Dendritic cell treated with granulocyte-macrophage colony-stimulating factor and Interleukin-4, amounts not matched to agents 40 ng/mL and 50 ng/mL, for 4 days (primary cell): ENCODE data around the gene FAM124B.

Experiments used
- H3K27ac Mint-ChIP-seq: one replicate; pipeline ENCODE4 v1.8.0; 2022; ENCODE audit warnings: mild to moderate bottlenecking, mixed read lengths
- H3K27me3 Mint-ChIP-seq: one replicate; pipeline ENCODE4 v1.8.0; 2022; ENCODE audit warnings: mild to moderate bottlenecking, mixed read lengths
- H3K36me3 Mint-ChIP-seq: one replicate; pipeline ENCODE4 v1.8.0; 2022; ENCODE audit warnings: low read depth, mixed read lengths
- H3K4me1 Mint-ChIP-seq: one replicate; pipeline ENCODE4 v1.8.0; 2022; ENCODE audit warnings: low read depth, mixed read lengths
- H3K4me3 Mint-ChIP-seq: one replicate; pipeline ENCODE4 v1.8.0; 2022; ENCODE audit warnings: mild to moderate bottlenecking, moderate library complexity, mixed read lengths
- H3K9me3 Mint-ChIP-seq: one replicate; pipeline ENCODE4 v1.8.0; 2022; ENCODE audit warnings: mixed read lengths
- intact Hi-C: fragments of 100-400 bp; cut with micrococcal nuclease; formaldehyde crosslinking; loops from one replicate; pipeline ENCODE4 v1.15.0; 2022

The FAM124B gene

GRCh38 chr2:224401641-224402342, at the start of gene FAM124B:
Gene FAM124B (minus strand): TSS chr2:224402107. CDS start chr2:224401768, 339 bp downstream.
- peak within 1 kb of the TSS; percentile 82 for H3K27ac Mint-ChIP-seq
- peak within 1 kb of the TSS; percentile 73 for H3K4me3 Mint-ChIP-seq
- no peaks in the 10 kb centered on the region for H3K27me3 Mint-ChIP-seq
- peaks cover 22% of the 10 kb centered on the region for H3K4me1 Mint-ChIP-seq
- H3K9me3 Mint-ChIP-seq, result no peaks in the 10 kb centered on the region
- H3K36me3 Mint-ChIP-seq, result no peaks in the 10 kb centered on the region
- intact Hi-C loops, result no loop called here

GRCh38 chr2:224449212-224450147, 47.6 kb upstream of the FAM124B start:
- Mint-ChIP-seq H3K27me3 (peaks cover under 1% of the 10 kb centered on the region), H3K36me3 (no peaks in the 10 kb centered on the region), H3K4me3 (no peak overlapping the region), H3K27ac (no peak overlapping the region), H3K4me1 (no peaks in the 10 kb centered on the region), H3K9me3 (no peaks in the 10 kb centered on the region)
- intact Hi-C loops, result loop anchor here (1.0 to 5.0 kb wide), 2 partner anchors 92 to 203 kb away; no protein-coding TSS in a partner anchor

- intact Hi-C loops, result no loop called here
- Mint-ChIP-seq H3K4me1 (peaks cover 9% of the 10 kb centered on the region), H3K27me3 (peaks cover 9% of the 10 kb centered on the region), H3K9me3 (no peaks in the 10 kb centered on the region), H3K4me3 (no peak overlapping the region), H3K27ac (no peak overlapping the region), H3K36me3 (no peaks in the 10 kb centered on the region)
Observed at GRCh38 chr2:224448236-224448635, 46.3 kb upstream of the FAM124B start.

- Mint-ChIP-seq H3K4me3 (no peak overlapping the region), H3K27me3 (peaks cover 26% of the 10 kb centered on the region), H3K27ac (no peak overlapping the region), H3K4me1 (peaks cover 32% of the 10 kb centered on the region), H3K9me3 (no peaks in the 10 kb centered on the region), H3K36me3 (no peaks in the 10 kb centered on the region)
- intact Hi-C loops, result no loop called here
Observed at GRCh38 chr2:224444783-224445182, 42.9 kb upstream of the FAM124B start.

- Mint-ChIP-seq H3K36me3 (no peaks in the 10 kb centered on the region), H3K4me3 (no peak overlapping the region), H3K27ac (no peak overlapping the region), H3K4me1 (peaks cover 32% of the 10 kb centered on the region), H3K9me3 (no peaks in the 10 kb centered on the region), H3K27me3 (peaks cover 26% of the 10 kb centered on the region)
- intact Hi-C loops, result no loop called here
Observed at GRCh38 chr2:224444021-224444420, 42.1 kb upstream of the FAM124B start.

GRCh38 chr2:224442071-224442967, 40.4 kb upstream of the FAM124B start:
- Mint-ChIP-seq H3K4me1 (peaks cover 32% of the 10 kb centered on the region), H3K27ac (no peak overlapping the region), H3K27me3 (peaks cover 26% of the 10 kb centered on the region), H3K4me3 (peak overlapping the region; percentile 69), H3K9me3 (no peaks in the 10 kb centered on the region), H3K36me3 (no peaks in the 10 kb centered on the region)
- intact Hi-C loops, result no loop called here

GRCh38 chr2:224440988-224441387, 39.1 kb upstream of the FAM124B start:
- H3K27ac Mint-ChIP-seq, result no peak overlapping the region
- intact Hi-C loops, result no loop called here
- peaks cover 32% of the 10 kb centered on the region for H3K4me1 Mint-ChIP-seq
- no peak overlapping the region for H3K4me3 Mint-ChIP-seq
- H3K36me3 Mint-ChIP-seq, result no peaks in the 10 kb centered on the region
- H3K9me3 Mint-ChIP-seq, result no peaks in the 10 kb centered on the region
- H3K27me3 Mint-ChIP-seq, result peaks cover 26% of the 10 kb centered on the region

- Mint-ChIP-seq H3K36me3 (no peaks in the 10 kb centered on the region), H3K27ac (no peak overlapping the region)
- intact Hi-C loops, result no loop called here
Observed at GRCh38 chr2:224438726-224439125, 36.8 kb upstream of the FAM124B start.

GRCh38 chr2:224436634-224437033, 34.7 kb upstream of the FAM124B start:
- Mint-ChIP-seq H3K36me3 (no peaks in the 10 kb centered on the region), H3K4me3 (no peak overlapping the region), H3K27me3 (peaks cover 8% of the 10 kb centered on the region), H3K27ac (no peak overlapping the region), H3K9me3 (no peaks in the 10 kb centered on the region), H3K4me1 (peaks cover 17% of the 10 kb centered on the region)
- intact Hi-C loops, result no loop called here

More at GRCh38 chr2:224438726-224439125, 36.8 kb upstream of the FAM124B start:
- H3K27me3 Mint-ChIP-seq, result peaks cover 21% of the 10 kb centered on the region
- H3K4me1 Mint-ChIP-seq, result peaks cover 29% of the 10 kb centered on the region
- H3K4me3 Mint-ChIP-seq, result no peak overlapping the region
- no peaks in the 10 kb centered on the region for H3K9me3 Mint-ChIP-seq

GRCh38 chr2:224434618-224435017, 32.7 kb upstream of the FAM124B start:
- intact Hi-C loops, result no loop called here
- Mint-ChIP-seq H3K4me1 (peaks cover 5% of the 10 kb centered on the region), H3K27me3 (no peaks in the 10 kb centered on the region), H3K27ac (no peak overlapping the region), H3K9me3 (no peaks in the 10 kb centered on the region), H3K4me3 (no peak overlapping the region), H3K36me3 (no peaks in the 10 kb centered on the region)

- H3K36me3 Mint-ChIP-seq, result no peaks in the 10 kb centered on the region
- H3K4me3 Mint-ChIP-seq, result no peak overlapping the region
- no peaks in the 10 kb centered on the region for H3K27me3 Mint-ChIP-seq
- intact Hi-C loops, result no loop called here
- peaks cover 15% of the 10 kb centered on the region for H3K4me1 Mint-ChIP-seq
- H3K27ac Mint-ChIP-seq, result no peak overlapping the region
- peaks cover 5% of the 10 kb centered on the region for H3K9me3 Mint-ChIP-seq
Observed at GRCh38 chr2:224433442-224433841, 31.5 kb upstream of the FAM124B start.

GRCh38 chr2:224432003-224432579, 30.2 kb upstream of the FAM124B start:
- Mint-ChIP-seq H3K27me3 (no peaks in the 10 kb centered on the region), H3K4me1 (peaks cover 17% of the 10 kb centered on the region), H3K9me3 (peaks cover 9% of the 10 kb centered on the region), H3K4me3 (no peak overlapping the region), H3K27ac (no peak overlapping the region), H3K36me3 (no peaks in the 10 kb centered on the region)
- intact Hi-C loops, result no loop called here

GRCh38 chr2:224429441-224429810, 27.5 kb upstream of the FAM124B start:
- peaks cover 22% of the 10 kb centered on the region for H3K4me1 Mint-ChIP-seq
- intact Hi-C loops, result no loop called here
- no peaks in the 10 kb centered on the region for H3K36me3 Mint-ChIP-seq
- no peak overlapping the region for H3K27ac Mint-ChIP-seq
- H3K9me3 Mint-ChIP-seq, result peaks cover 26% of the 10 kb centered on the region
- H3K27me3 Mint-ChIP-seq, result no peaks in the 10 kb centered on the region
- no peak overlapping the region for H3K4me3 Mint-ChIP-seq
